Neuronal stem cell (in vitro differentiated cells): Measurements from ENCODE around the gene RIPOR2.

Experiments used
- DNase-seq: peaks from one replicate; pipeline ENCODE4 v3.0.0-alpha.2; 2013; ENCODE audit warnings: low spot score
- H2AFZ ChIP-seq: one replicate; pipeline ENCODE4 v1.6.1; 2013; ENCODE audit warnings: mild to moderate bottlenecking, low read length, inconsistent platforms
- H2AK5ac ChIP-seq: 2 replicates; pipeline ENCODE4 v1.6.1; 2013; ENCODE audit warnings: low read depth, mild to moderate bottlenecking, inconsistent platforms, low read length, moderate library complexity, mixed read lengths
- H2BK120ac ChIP-seq: 2 replicates; pipeline ENCODE4 v1.6.1; 2013; ENCODE audit warnings: low read depth, mild to moderate bottlenecking, inconsistent platforms, low read length, moderate library complexity, mixed read lengths
- H2BK12ac ChIP-seq: one replicate; pipeline ENCODE4 v1.6.1; 2013; ENCODE audit warnings: low read length, inconsistent platforms
- H2BK15ac ChIP-seq: 2 replicates; pipeline ENCODE4 v1.6.1; 2013; ENCODE audit warnings: mild to moderate bottlenecking, low read length, inconsistent platforms, mixed read lengths
- H2BK5ac ChIP-seq: one replicate; pipeline ENCODE4 v1.6.1; 2013; ENCODE audit warnings: inconsistent platforms, mild to moderate bottlenecking, low read length, moderate library complexity
- H3K14ac ChIP-seq: one replicate; pipeline ENCODE4 v1.6.1; 2013; ENCODE audit warnings: low read length, inconsistent platforms
- H3K18ac ChIP-seq: 2 replicates; pipeline ENCODE4 v1.6.1; 2013; ENCODE audit warnings: low read length, inconsistent platforms
- H3K23ac ChIP-seq: 2 replicates; pipeline ENCODE4 v1.6.1; 2013; ENCODE audit warnings: low read depth, mild to moderate bottlenecking, mixed read lengths, low read length, inconsistent platforms; ENCODE audit not compliant: poor library complexity
- H3K27ac ChIP-seq: replicated peaks from 3 replicates; pipeline ENCODE4 v1.5.1; 2013; ENCODE audit warnings: low read length, inconsistent platforms
- H3K27me3 ChIP-seq, 3 experiments: 2 replicates each; pipeline ENCODE4 v1.6.1; 2013; ENCODE audit warnings: low read length in 3 of 3, mild to moderate bottlenecking in 2 of 3, inconsistent platforms in 1 of 3, low read depth in 1 of 3, mixed read lengths in 1 of 3, moderate library complexity in 1 of 3; ENCODE audit not compliant: control insufficient read depth in 3 of 3, insufficient read depth in 3 of 3
- H3K36me3 ChIP-seq, 2 donors: replicated peaks in 1 of 2; 2 replicates each; pipeline ENCODE4 v1.6.1; 2013; ENCODE audit warnings: low read length in 2 of 2; ENCODE audit not compliant: control insufficient read depth in 2 of 2, insufficient read depth in 2 of 2
- H3K4ac ChIP-seq: 2 replicates; pipeline ENCODE4 v1.6.1; 2013; ENCODE audit warnings: inconsistent platforms, mild to moderate bottlenecking, low read length, moderate library complexity
- H3K4me1 ChIP-seq, 2 donors: 1 replicate in 1 of 2; 2 replicates in 1 of 2; pipeline ENCODE4 v1.6.1; 2013; ENCODE audit warnings: low read length in 2 of 2, low read depth in 1 of 2; ENCODE audit not compliant: control insufficient read depth in 2 of 2, insufficient read depth in 1 of 2
- H3K4me2 ChIP-seq: one replicate; pipeline ENCODE4 v1.6.1; 2013; ENCODE audit warnings: mild to moderate bottlenecking, low read length, inconsistent platforms; ENCODE audit not compliant: insufficient read depth, poor library complexity, severe bottlenecking
- H3K4me3 ChIP-seq, 2 donors: 2 replicates each; pipeline ENCODE4 v1.5.1; 2013; ENCODE audit warnings: low read length in 2 of 2, mild to moderate bottlenecking in 2 of 2, inconsistent platforms in 1 of 2, moderate library complexity in 1 of 2
- H3K79me1 ChIP-seq: one replicate; pipeline ENCODE4 v1.6.1; 2013; ENCODE audit warnings: low read depth, mild to moderate bottlenecking, inconsistent platforms, low read length, moderate library complexity
- H3K9ac ChIP-seq: one replicate; pipeline ENCODE4 v1.6.1; 2013; ENCODE audit warnings: mild to moderate bottlenecking, low read depth, low read length, inconsistent platforms; ENCODE audit not compliant: poor library complexity
- H3K9me3 ChIP-seq, 2 donors: replicated peaks in 1 of 2; 2 replicates each; pipeline versions ENCODE3 to v1.6.1; 2013; ENCODE audit warnings: low read length in 2 of 2, mild to moderate bottlenecking in 2 of 2, inconsistent platforms in 1 of 2, low read depth in 1 of 2, mixed read lengths in 1 of 2, moderate library complexity in 1 of 2; ENCODE audit not compliant: control insufficient read depth in 2 of 2, insufficient read depth in 1 of 2
- H4K8ac ChIP-seq: one replicate; pipeline ENCODE4 v1.6.1; 2013; ENCODE audit warnings: low read depth, mild to moderate bottlenecking, inconsistent platforms, low read length, moderate library complexity
- H4K91ac ChIP-seq: one replicate; pipeline ENCODE4 v1.6.1; 2013; ENCODE audit warnings: low read length, low read depth, mild to moderate bottlenecking, inconsistent platforms; ENCODE audit not compliant: poor library complexity
- WGBS, 2 donors: extraction: QIAGEN DNeasy Blood & Tissue Kit; methylation state at CpG; one replicate each; pipeline ENCODE4 v1.1.7; 2013; ENCODE audit warnings: missing lambda C conversion rate in 2 of 2, mixed read lengths in 1 of 2; ENCODE audit not compliant: insufficient read length in 2 of 2, insufficient replicate concordance in 1 of 2; ENCODE audit errors: extremely low coverage in 2 of 2; 5-methylcytosine and 5-hydroxymethylcytosine counted together

Gene RIPOR2

DNA sequence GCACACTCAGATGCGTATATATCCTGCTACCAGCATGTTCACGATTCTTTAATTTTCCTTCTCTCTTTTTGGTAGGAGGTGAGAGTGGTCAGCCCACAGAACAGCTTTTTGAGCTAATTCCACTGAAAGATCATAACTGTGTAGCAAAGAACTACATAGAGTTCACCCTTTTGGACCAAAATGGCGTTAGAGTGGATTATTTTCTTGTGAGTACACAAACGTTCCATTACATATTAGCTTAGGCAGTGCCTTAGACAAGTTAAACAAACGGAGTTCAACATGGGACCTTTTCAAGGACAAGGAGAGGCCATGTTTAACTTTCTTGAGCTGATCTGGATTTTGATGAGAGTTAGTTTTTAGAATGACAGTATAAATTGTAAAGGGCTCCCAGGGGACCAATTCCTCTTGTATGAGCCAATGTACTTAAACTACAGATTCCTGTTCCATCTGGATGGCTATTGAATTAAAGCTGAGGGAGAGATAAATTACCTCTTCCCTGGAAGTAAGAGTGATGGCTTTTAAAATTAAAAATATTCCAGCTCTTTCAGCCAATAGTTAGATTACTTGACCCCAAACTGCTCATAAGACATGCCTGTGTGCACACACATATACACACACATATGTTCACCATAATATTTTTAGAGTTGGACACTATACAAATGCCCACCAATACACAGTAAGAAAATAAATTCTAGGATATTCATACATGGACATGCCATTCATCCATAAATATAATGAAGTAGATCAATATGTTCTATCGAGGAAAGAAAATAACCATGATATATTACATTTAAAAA lies 111.4 kb downstream of the RIPOR2 start:
- H2AFZ ChIP-seq = no peak overlapping the region
- no CpG with 5 or more reads among the region's 6 CpGs for WGBS, 2 donors

DNA sequence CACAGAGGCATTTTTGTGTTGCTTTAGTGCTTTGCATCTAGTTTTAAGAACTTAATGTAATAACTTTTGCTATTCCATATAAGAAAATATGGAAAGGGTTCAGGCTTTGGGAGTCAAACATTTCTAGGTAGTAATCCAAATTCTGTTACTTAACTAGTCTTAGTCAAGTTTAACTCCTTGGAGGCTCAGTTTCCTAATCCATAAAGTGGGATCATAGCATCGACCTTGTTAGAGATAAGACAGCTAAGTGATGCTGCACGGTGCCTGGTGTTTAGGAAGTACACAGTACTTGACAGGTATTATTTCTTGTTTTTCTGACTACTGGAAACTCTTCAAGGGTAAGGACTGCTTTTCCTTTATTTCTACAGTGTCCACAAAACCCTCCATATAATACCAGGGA lies 112.6 kb downstream of the RIPOR2 start:
- H2AK5ac ChIP-seq = no peak overlapping the region

More for the DNA sequence above, 111.4 kb downstream of the RIPOR2 start:
- Histone ChIP-seq H3K36me3 (peaks cover 0 to 40% of the 10 kb centered on the region in 2 donors), H3K4me1 (no peaks in the 10 kb centered on the region), H2AK5ac (no peak overlapping the region), H3K9ac (no peak overlapping the region), H2BK120ac (no peak overlapping the region), H3K4ac (no peak overlapping the region), H3K14ac (no peak overlapping the region), H3K79me1 (no peaks in the 10 kb centered on the region), H2BK15ac (no peak overlapping the region), H3K27me3 (no peaks in the 10 kb centered on the region), H3K23ac (no peak overlapping the region), H3K4me2 (no peak overlapping the region), H3K27ac (no peak overlapping the region), H3K4me3 (no peak overlapping the region), H4K91ac (no peak overlapping the region), H2BK5ac (no peak overlapping the region), H3K9me3 (no peaks in the 10 kb centered on the region), H2BK12ac (no peak overlapping the region), H3K18ac (no peak overlapping the region), H4K8ac (no peak overlapping the region)
- no peak for DNase-seq

DNA sequence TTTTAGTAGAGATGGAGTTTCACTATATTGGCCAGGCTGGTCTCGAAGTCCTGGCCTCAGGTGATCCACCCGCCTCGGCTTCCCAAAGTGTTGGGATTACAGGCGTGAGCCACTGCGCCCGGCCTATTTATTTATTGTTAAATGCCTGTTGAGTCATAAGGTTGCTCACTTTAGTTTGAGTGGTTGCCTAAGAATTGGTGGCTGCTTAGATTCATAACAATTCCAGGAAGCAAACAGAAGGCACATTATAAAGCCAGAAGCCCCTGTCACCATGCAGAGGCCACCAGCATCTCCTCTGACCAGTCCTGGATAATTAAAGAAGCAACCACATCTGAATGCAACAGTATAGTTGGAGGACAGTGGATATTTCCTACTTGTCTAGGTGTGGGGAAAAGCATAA lies 113.1 kb downstream of the RIPOR2 start:
- H3K27me3 ChIP-seq = no peaks in the 10 kb centered on the region
- no peak overlapping the region for H2BK15ac ChIP-seq
- no peak overlapping the region for H2BK120ac ChIP-seq
- no peak overlapping the region for H3K4ac ChIP-seq
- no peaks in the 10 kb centered on the region for H3K9me3 ChIP-seq
- no peak overlapping the region for H3K9ac ChIP-seq
- H2AFZ ChIP-seq = no peak overlapping the region
- no peak overlapping the region for H2BK5ac ChIP-seq
- WGBS, 2 donors = no CpG with 5 or more reads among the region's 6 CpGs
- no peak overlapping the region for H4K91ac ChIP-seq
- no peak overlapping the region for H4K8ac ChIP-seq
- no peak overlapping the region for H2BK12ac ChIP-seq
- no peaks in the 10 kb centered on the region for H3K4me1 ChIP-seq
- H3K36me3 ChIP-seq = peaks cover 0 to 32% of the 10 kb centered on the region in 2 donors
- H3K14ac ChIP-seq = no peak overlapping the region
- no peak overlapping the region for H3K18ac ChIP-seq
- H3K23ac ChIP-seq = no peak overlapping the region
- no peaks in the 10 kb centered on the region for H3K79me1 ChIP-seq
- DNase-seq = no peak
- H3K27ac ChIP-seq = no peak overlapping the region
- no peak overlapping the region for H3K4me3 ChIP-seq
- H3K4me2 ChIP-seq = no peak overlapping the region
- no peak overlapping the region for H2AK5ac ChIP-seq

More for the DNA sequence above, 112.6 kb downstream of the RIPOR2 start:
- no peak overlapping the region for H3K4me2 ChIP-seq
- no peak overlapping the region for H3K27ac ChIP-seq
- no peak overlapping the region for H3K23ac ChIP-seq
- no peaks in the 10 kb centered on the region for H3K4me1 ChIP-seq
- H2BK5ac ChIP-seq = no peak overlapping the region
- no peak overlapping the region for H3K14ac ChIP-seq
- H3K9me3 ChIP-seq = no peaks in the 10 kb centered on the region
- no peak for DNase-seq
- no peak overlapping the region for H3K9ac ChIP-seq
- H2BK120ac ChIP-seq = no peak overlapping the region
- H2BK15ac ChIP-seq = no peak overlapping the region
- H4K91ac ChIP-seq = no peak overlapping the region
- H4K8ac ChIP-seq = no peak overlapping the region
- peaks cover 0 to 36% of the 10 kb centered on the region in 2 donors for H3K36me3 ChIP-seq
- no peak overlapping the region for H3K18ac ChIP-seq
- no CpG with 5 or more reads among the region's 2 CpGs for WGBS, 2 donors
- H3K4me3 ChIP-seq = no peak overlapping the region
- no peak overlapping the region for H2BK12ac ChIP-seq
- H3K79me1 ChIP-seq = no peaks in the 10 kb centered on the region
- H3K27me3 ChIP-seq = no peaks in the 10 kb centered on the region
- H3K4ac ChIP-seq = no peak overlapping the region
- no peak overlapping the region for H2AFZ ChIP-seq

DNA sequence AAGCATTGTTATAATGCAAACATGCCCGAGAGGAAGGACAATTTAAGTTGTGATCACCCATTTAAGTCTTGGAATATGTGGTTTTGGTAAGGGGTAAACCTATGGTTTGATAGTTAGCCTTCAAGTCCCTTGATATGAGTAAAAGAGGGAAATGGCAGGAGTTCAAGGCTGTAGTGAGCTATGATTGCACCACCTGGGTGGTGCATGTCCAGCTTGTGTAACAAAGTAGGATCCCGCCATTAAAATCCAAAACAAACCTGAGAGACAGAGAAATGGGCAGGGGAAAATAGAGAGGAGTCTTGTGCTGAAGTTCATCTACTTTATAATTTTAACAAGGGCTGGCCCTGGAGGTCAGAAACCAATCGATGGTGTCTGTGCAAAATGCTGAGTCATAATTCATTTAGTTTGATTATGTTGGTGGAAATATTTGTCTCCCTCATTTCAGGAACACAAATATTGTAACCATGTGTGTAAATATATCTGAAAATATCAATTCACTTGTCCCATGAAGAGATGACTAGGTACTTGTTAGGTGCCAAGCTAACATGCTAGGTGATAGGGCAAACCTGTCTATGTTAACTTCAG lies 113.8 kb downstream of the RIPOR2 start:
- no peak overlapping the region for H3K27ac ChIP-seq
- H3K18ac ChIP-seq = no peak overlapping the region
- H2AFZ ChIP-seq = no peak overlapping the region
- no peak overlapping the region for H2BK15ac ChIP-seq
- no peak overlapping the region for H2BK120ac ChIP-seq
- H3K9me3 ChIP-seq = no peaks in the 10 kb centered on the region
- H3K27me3 ChIP-seq = no peaks in the 10 kb centered on the region
- H2BK5ac ChIP-seq = no peak overlapping the region
- no peak overlapping the region for H3K14ac ChIP-seq
- H3K4me3 ChIP-seq = no peak overlapping the region
- no peak overlapping the region for H2BK12ac ChIP-seq
- no peak overlapping the region for H3K4me2 ChIP-seq
- no peak overlapping the region for H3K9ac ChIP-seq
- H3K4me1 ChIP-seq = no peaks in the 10 kb centered on the region
- H4K8ac ChIP-seq = no peak overlapping the region
- DNase-seq = no peak
- no CpG with 5 or more reads among the region's 3 CpGs for WGBS, 2 donors
- H3K23ac ChIP-seq = no peak overlapping the region
- peaks cover 0 to 24% of the 10 kb centered on the region in 2 donors for H3K36me3 ChIP-seq
- H3K79me1 ChIP-seq = no peaks in the 10 kb centered on the region
- no peak overlapping the region for H4K91ac ChIP-seq
- H3K4ac ChIP-seq = no peak overlapping the region
- H2AK5ac ChIP-seq = no peak overlapping the region
